Stomach (tissue), 9 donors: ENCODE measurements around the gene TNRC18. TPM values are rescaled to one million over a fixed set of nuclear protein-coding genes. Genes with fewer than 3 reads are reported as not detected.
A peak's percentile ranks its signal among the peaks of the same experiment; 100 is the strongest.
"Not testable (repeated sequence)": the region's sequence is repeated elsewhere in the genome, so short reads cannot be mapped to it uniquely, and the experiment has no call there.

Experiments used
- DNase-seq, 2 donors: peaks; one replicate each; pipeline versions ENCODE4 v3.0.0 to v3.0.0-alpha.2; 2013 to 2019
- H3K27ac ChIP-seq, 5 donors: fragments of 200-600 bp in 4 of 5; sonication (generic) in 4 of 5; one replicate each; pipeline ENCODE4 v1.5.1; 2013 to 2019; ENCODE audit warnings: mild to moderate bottlenecking in 1 of 5, moderate library complexity in 1 of 5
- H3K27me3 ChIP-seq, 3 donors: fragments of 200-600 bp; sonication (generic); one replicate each; pipeline ENCODE4 v1.5.1; 2017 to 2019; ENCODE audit warnings: mixed run types in 1 of 3
- H3K36me3 ChIP-seq, 4 donors: fragments of 200-600 bp; sonication (generic); 1 replicate in 3 of 4; 2 replicates in 1 of 4; pipeline ENCODE4 v1.5.1; 2016 to 2019
- H3K4me1 ChIP-seq, 4 donors: fragments of 200-600 bp; sonication (generic); one replicate each; pipeline ENCODE4 v1.5.1; 2016 to 2019
- H3K4me3 ChIP-seq, 4 donors: fragments of 200-600 bp; sonication (generic) in 3 of 4; one replicate each; pipeline ENCODE4 v1.5.1; 2016 to 2019; ENCODE audit warnings: mild to moderate bottlenecking in 1 of 4
- H3K9me3 ChIP-seq, 4 donors: fragments of 200-600 bp; sonication (generic); one replicate each; pipeline ENCODE4 v1.5.1; 2016 to 2019
- CTCF ChIP-seq, 7 experiments: fragments of 450-650 bp in 4 of 7; fragments of 200-600 bp in 3 of 7; sonication (generic) in 3 of 7; IDR thresholded peaks; one replicate each; pipeline ENCODE4 v1.5.1; 2016 to 2019; ENCODE audit warnings: antibody characterized with exemption in 7 of 7, control low read depth in 2 of 7, mild to moderate bottlenecking in 1 of 7
- EP300 ChIP-seq: sonication (generic); formaldehyde crosslinking; IDR thresholded peaks from one replicate; pipeline ENCODE4 v1.6.1; 2017; ENCODE audit warnings: antibody characterized with exemption
- POLR2A ChIP-seq, 4 donors: fragments of 450-650 bp; IDR thresholded peaks; one replicate each; pipeline ENCODE4 v1.6.1; 2016; ENCODE audit warnings: antibody characterized with exemption in 4 of 4, control low read depth in 2 of 4, mild to moderate bottlenecking in 1 of 4, moderate library complexity in 1 of 4
- POLR2AphosphoS5 ChIP-seq, 3 donors: sonication (generic); formaldehyde crosslinking; IDR thresholded peaks; one replicate each; pipeline ENCODE4 v1.6.1; 2016; ENCODE audit warnings: antibody characterized with exemption in 3 of 3
- WGBS, 5 donors: extraction: QIAGEN DNeasy Blood & Tissue Kit in 3 of 5; methylation state at CpG; one replicate each; pipeline versions ENCODE4 v1.1.5 to v1.1.7; 2013 to 2018; 5-methylcytosine and 5-hydroxymethylcytosine counted together
- intact Hi-C: fragments of 100-400 bp; cut with DNase I; formaldehyde crosslinking; loops from one replicate; pipeline ENCODE4 v1.15.1; 2023; ENCODE audit warnings: low total_unique reads
- polyA plus RNA-seq, 3 donors: library from polyadenylated mRNA; stranded (reverse); fragments of 200-250 nt; gene quantifications; one replicate each; pipeline ENCODE4 v1.2.3, GENCODE V29; 2013
- total RNA-seq, 5 donors: library from RNA; depleted of rRNA; stranded (reverse); fragments of >200 nt; gene quantifications; one replicate each; pipeline versions ENCODE4 v1.1.0 to v1.2.3, GENCODE V29; 2014 to 2016
- donor health status: healthy with polysubstance abuse.
- donor health status: Bipolar disorder and iron deficiency.
- donor health status: healthy.

The TNRC18 gene
- total and polyA plus RNA-seq, 8 donors: 8.5 to 463 (median 81.8) TPM

GRCh38 chr7:5278766-5279165, 144.9 kb downstream of the TNRC18 start:
- peaks cover 12 to 31% (median 19%) of the 10 kb centered on the region in 4 donors for H3K4me1 ChIP-seq
- no peaks in the 10 kb centered on the region for H3K36me3 ChIP-seq
- no peaks in the 10 kb centered on the region for H3K9me3 ChIP-seq
- WGBS, 5 donors: 51 to 65% (median 60%) methylated on average over 7 of the region's 7 CpGs
- peaks cover 0 to 9% (median 7%) of the 10 kb centered on the region in 3 donors for H3K27me3 ChIP-seq
- H3K4me3 ChIP-seq: no peak overlapping the region
- no peak overlapping the region for H3K27ac ChIP-seq
- intact Hi-C loops: no loop called here
- no peak for TF ChIP-seq POLR2AphosphoS5 (IDR thresholded peaks at IDR 0.05)
- TF ChIP-seq POLR2A (IDR thresholded peaks at IDR 0.05): no peak
- no peak for TF ChIP-seq EP300
- TF ChIP-seq CTCF (IDR thresholded peaks at IDR 0.05): no peak
- DNase-seq: peak in 1 of 2 donors; percentile 44

GRCh38 chr7:5276611-5277010, 147.0 kb downstream of the TNRC18 start:
- no peaks in the 10 kb centered on the region for H3K27me3 ChIP-seq
- no peak overlapping the region for H3K4me3 ChIP-seq
- peaks cover 5 to 26% (median 14%) of the 10 kb centered on the region in 4 donors for H3K4me1 ChIP-seq
- 73 to 81% (median 77%) methylated on average over 15 of the region's 15 CpGs for WGBS, 5 donors
- DNase-seq: no peak
- H3K9me3 ChIP-seq: no peaks in the 10 kb centered on the region
- intact Hi-C loops: no loop called here
- H3K36me3 ChIP-seq: no peaks in the 10 kb centered on the region
- peak overlapping the region in 2 of 5 donors; percentile 17 to 29 for H3K27ac ChIP-seq
- no peak for TF ChIP-seq POLR2A (IDR thresholded peaks at IDR 0.05)
- TF ChIP-seq POLR2AphosphoS5 (IDR thresholded peaks at IDR 0.05): no peak
- TF ChIP-seq CTCF (IDR thresholded peaks at IDR 0.05): no peak
- TF ChIP-seq EP300: no peak

GRCh38 chr7:5276123-5276522, 147.5 kb downstream of the TNRC18 start:
- H3K27ac ChIP-seq: peak overlapping the region in 3 of 5 donors; percentile 17 to 69 (median 29)
- H3K36me3 ChIP-seq, DNase-seq, intact Hi-C loops, H3K27me3 ChIP-seq, H3K4me3 ChIP-seq, H3K9me3 ChIP-seq: not testable (repeated sequence)
- peaks cover 5 to 26% (median 14%) of the 10 kb centered on the region in 4 donors for H3K4me1 ChIP-seq
- WGBS, 5 donors: 87 to 94% (median 92%) methylated on average over 13 to 14 of the region's 14 CpGs

- H3K4me3 ChIP-seq, H3K9me3 ChIP-seq, intact Hi-C loops, H3K27me3 ChIP-seq, H3K36me3 ChIP-seq: not testable (repeated sequence)
- Histone ChIP-seq H3K4me1 (peaks cover 5 to 26% (median 14%) of the 10 kb centered on the region in 4 donors), H3K27ac (peak overlapping the region in 3 of 5 donors; percentile 60 to 70 (median 69))
- 21 to 67% (median 50%) methylated on average over 5 to 10 of the region's 10 CpGs for WGBS, 5 donors
- DNase-seq: peak; percentile 71 to 77
These were observed 148.1 kb downstream of the TNRC18 start for GRCh38 chr7:5275510-5275909.

GRCh38 chr7:5274985-5275431, 148.6 kb downstream of the TNRC18 start:
- H3K36me3 ChIP-seq, H3K4me3 ChIP-seq, H3K9me3 ChIP-seq, H3K27me3 ChIP-seq, intact Hi-C loops: not testable (repeated sequence)
- whole genome bisulfite sequencing, 5 donors: 18 to 51% (median 39%) methylated on average over 6 to 11 of the region's 11 CpGs
- peak; percentile 57 to 60 for DNase-seq
- H3K4me1 ChIP-seq: peaks cover 5 to 26% (median 14%) of the 10 kb centered on the region in 4 donors
- H3K27ac ChIP-seq: peak overlapping the region; percentile 60 to 90 (median 69)

GRCh38 chr7:5274441-5274840, 149.2 kb downstream of the TNRC18 start:
- TF ChIP-seq EP300 (no peak), CTCF (IDR thresholded peaks at IDR 0.05) (no peak)
- intact Hi-C loops: no loop called here
- H3K9me3 ChIP-seq: no peaks in the 10 kb centered on the region
- no peak overlapping the region for H3K4me3 ChIP-seq
- H3K27me3 ChIP-seq: no peaks in the 10 kb centered on the region
- WGBS, 5 donors: 59 to 75% (median 72%) methylated on average over 6 to 7 of the region's 7 CpGs
- no peak for DNase-seq
- peaks cover 5 to 26% (median 14%) of the 10 kb centered on the region in 4 donors for H3K4me1 ChIP-seq
- peak overlapping the region; percentile 60 to 90 (median 69) for H3K27ac ChIP-seq
- H3K36me3 ChIP-seq: no peaks in the 10 kb centered on the region

- peak overlapping the region; percentile 60 to 90 (median 69) for H3K27ac ChIP-seq
- H3K9me3 ChIP-seq, H3K27me3 ChIP-seq, H3K4me3 ChIP-seq, H3K36me3 ChIP-seq, intact Hi-C loops: not testable (repeated sequence)
- WGBS, 5 donors: 26 to 39% (median 34%) methylated on average over 14 to 18 of the region's 18 CpGs
- peaks cover 5 to 26% (median 14%) of the 10 kb centered on the region in 4 donors for H3K4me1 ChIP-seq
- peak; percentile 66 to 71 for DNase-seq
These were observed 149.7 kb downstream of the TNRC18 start for GRCh38 chr7:5273831-5274405.
